ENCODE results near the gene ISLR.

DNA sequence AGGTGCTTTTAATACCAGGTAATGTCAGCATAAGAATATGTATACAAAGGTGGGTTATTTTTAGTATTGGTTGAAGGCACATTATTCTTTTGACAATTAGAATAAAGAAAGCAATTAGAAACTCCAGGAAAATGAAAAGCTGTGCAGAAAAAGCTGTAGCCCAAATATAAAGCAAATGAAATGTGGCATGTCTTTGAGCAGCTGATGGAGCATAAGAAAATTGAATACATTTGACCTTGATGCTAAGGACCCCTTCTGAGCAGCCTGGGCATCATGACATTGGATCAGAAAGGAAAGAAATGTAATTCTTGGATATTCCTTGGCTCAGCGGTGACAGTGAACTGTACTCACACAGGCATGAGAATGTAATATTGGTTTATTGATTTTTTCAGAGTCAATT lies 8.0 kb upstream of the ISLR start:
- TF ChIP-seq ZC3H11A (IDR thresholded peaks at IDR 0.05; ENCODE audit: low read depth, low read length) (no peak), SP2 (IDR thresholded peaks at IDR 0.05; ENCODE audit: extremely low read depth, low read depth, low read length, poor library complexity, severe bottlenecking) (no peak), HDGF (IDR thresholded peaks at IDR 0.05) (no peak), ZNF121 (CRISPR knock-in tag; conservative IDR thresholded peaks at IDR 0.05) (no peak), NFE2L1 (tag; IDR thresholded peaks at IDR 0.05; ENCODE audit: borderline replicate concordance, low read depth) (no peak), TCF7L2 (IDR thresholded peaks at IDR 0.05; ENCODE audit: low read depth, low read length) (no peak)
- TF ChIP-seq, protein P1, sequence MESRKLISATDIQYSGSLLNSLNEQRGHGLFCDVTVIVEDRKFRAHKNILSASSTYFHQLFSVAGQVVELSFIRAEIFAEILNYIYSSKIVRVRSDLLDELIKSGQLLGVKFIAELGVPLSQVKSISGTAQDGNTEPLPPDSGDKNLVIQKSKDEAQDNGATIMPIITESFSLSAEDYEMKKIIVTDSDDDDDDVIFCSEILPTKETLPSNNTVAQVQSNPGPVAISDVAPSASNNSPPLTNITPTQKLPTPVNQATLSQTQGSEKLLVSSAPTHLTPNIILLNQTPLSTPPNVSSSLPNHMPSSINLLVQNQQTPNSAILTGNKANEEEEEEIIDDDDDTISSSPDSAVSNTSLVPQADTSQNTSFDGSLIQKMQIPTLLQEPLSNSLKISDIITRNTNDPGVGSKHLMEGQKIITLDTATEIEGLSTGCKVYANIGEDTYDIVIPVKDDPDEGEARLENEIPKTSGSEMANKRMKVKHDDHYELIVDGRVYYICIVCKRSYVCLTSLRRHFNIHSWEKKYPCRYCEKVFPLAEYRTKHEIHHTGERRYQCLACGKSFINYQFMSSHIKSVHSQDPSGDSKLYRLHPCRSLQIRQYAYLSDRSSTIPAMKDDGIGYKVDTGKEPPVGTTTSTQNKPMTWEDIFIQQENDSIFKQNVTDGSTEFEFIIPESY (CRISPR knock-in tag; IDR thresholded peaks at IDR 0.05), result no peak
- TF ChIP-seq, protein P2, sequence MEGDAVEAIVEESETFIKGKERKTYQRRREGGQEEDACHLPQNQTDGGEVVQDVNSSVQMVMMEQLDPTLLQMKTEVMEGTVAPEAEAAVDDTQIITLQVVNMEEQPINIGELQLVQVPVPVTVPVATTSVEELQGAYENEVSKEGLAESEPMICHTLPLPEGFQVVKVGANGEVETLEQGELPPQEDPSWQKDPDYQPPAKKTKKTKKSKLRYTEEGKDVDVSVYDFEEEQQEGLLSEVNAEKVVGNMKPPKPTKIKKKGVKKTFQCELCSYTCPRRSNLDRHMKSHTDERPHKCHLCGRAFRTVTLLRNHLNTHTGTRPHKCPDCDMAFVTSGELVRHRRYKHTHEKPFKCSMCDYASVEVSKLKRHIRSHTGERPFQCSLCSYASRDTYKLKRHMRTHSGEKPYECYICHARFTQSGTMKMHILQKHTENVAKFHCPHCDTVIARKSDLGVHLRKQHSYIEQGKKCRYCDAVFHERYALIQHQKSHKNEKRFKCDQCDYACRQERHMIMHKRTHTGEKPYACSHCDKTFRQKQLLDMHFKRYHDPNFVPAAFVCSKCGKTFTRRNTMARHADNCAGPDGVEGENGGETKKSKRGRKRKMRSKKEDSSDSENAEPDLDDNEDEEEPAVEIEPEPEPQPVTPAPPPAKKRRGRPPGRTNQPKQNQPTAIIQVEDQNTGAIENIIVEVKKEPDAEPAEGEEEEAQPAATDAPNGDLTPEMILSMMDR (IDR thresholded peaks at IDR 0.05 in 2 of 3, conservative IDR thresholded peaks at IDR 0.05 in 1 of 3; ENCODE audit: insufficient read depth in 2 of 3, low read depth in 1 of 3, low read length in 3 of 3), result no peak
